H1 (cell line): ENCODE data around the gene PTX4. TPM values are rescaled to one million over a fixed set of nuclear protein-coding genes. Genes with fewer than 3 reads are reported as not detected.

Experiments
- CTCF ChIA-PET: fragments of 300-600 bp; sonication (Branson Sonifier 250); formaldehyde crosslinking; loops from one replicate; lab custom pipeline; 2021; ENCODE audit not compliant: partially characterized antibody; lab: Charles Lee
- POLR2A ChIA-PET: fragments of 300-600 bp; sonication (Branson Sonifier 250); formaldehyde crosslinking; loops from one replicate; lab custom pipeline; 2021; ENCODE audit warnings: inconsistent platforms; ENCODE audit not compliant: partially characterized antibody; lab: Charles Lee
- DNase-seq, 2 experiments: peaks; one replicate each; pipeline versions ENCODE4 v3.0.0 to v3.0.0-alpha.2; 2010 to 2022; ENCODE audit warnings: low spot score in 2 of 2, low read depth in 1 of 2, mixed read lengths in 1 of 2
- FAIRE-seq: peaks from 2 replicates; lab custom pipeline; 2011; peaks lifted over from hg19 to GRCh38; lab: Jason Lieb, UNC
- H2AFZ ChIP-seq: 2 replicates; pipeline ENCODE4 v1.8.1; 2012; ENCODE audit warnings: low read length, inconsistent platforms
- H2AK5ac ChIP-seq: 2 replicates; pipeline ENCODE4 v1.6.1; 2013; ENCODE audit warnings: low read depth, low read length
- H2BK120ac ChIP-seq: replicated peaks from 2 replicates; pipeline ENCODE3; 2013; ENCODE audit warnings: low read depth, low read length, inconsistent platforms
- H2BK12ac ChIP-seq: 2 replicates; pipeline ENCODE4 v1.6.1; 2013; ENCODE audit warnings: low read depth, low read length
- H2BK15ac ChIP-seq: 2 replicates; pipeline ENCODE4 v1.6.1; 2013; ENCODE audit warnings: low read length
- H2BK20ac ChIP-seq: 2 replicates; pipeline ENCODE4 v1.6.1; 2013; ENCODE audit warnings: low read length
- H2BK5ac ChIP-seq: 2 replicates; pipeline ENCODE4 v1.6.1; 2013; ENCODE audit warnings: low read depth, low read length
- H3K14ac ChIP-seq: 2 replicates; pipeline ENCODE4 v1.6.1; 2013; ENCODE audit warnings: inconsistent platforms; ENCODE audit not compliant: insufficient read length
- H3K18ac ChIP-seq: 2 replicates; pipeline ENCODE4 v1.6.1; 2013; ENCODE audit warnings: low read length; ENCODE audit errors: extremely low read depth
- H3K23ac ChIP-seq: 2 replicates; pipeline ENCODE4 v1.6.1; 2013; ENCODE audit warnings: inconsistent platforms; ENCODE audit not compliant: insufficient read length
- H3K23me2 ChIP-seq: 2 replicates; pipeline ENCODE4 v1.6.1; 2013; ENCODE audit warnings: low read depth, low read length
- H3K27ac ChIP-seq: 2 replicates; pipeline ENCODE4 v1.6.1; 2011; ENCODE audit warnings: low read depth, low read length, inconsistent platforms
- H3K27me3 ChIP-seq, 4 experiments: replicated peaks in 1 of 4; 1 replicate in 1 of 4; 2 replicates in 3 of 4; pipeline versions ENCODE4 v1.6.1 to v1.8.1; 2011 to 2013; ENCODE audit warnings: low read length in 3 of 4, mild to moderate bottlenecking in 3 of 4, inconsistent platforms in 2 of 4, mixed read lengths in 2 of 4, moderate library complexity in 1 of 4; ENCODE audit not compliant: control insufficient read depth in 3 of 4, insufficient read depth in 3 of 4; ENCODE audit errors: extremely low read depth in 1 of 4
- H3K36me3 ChIP-seq, 4 experiments: 2 replicates each; pipeline versions ENCODE4 v1.6.1 to v1.8.1; 2011 to 2013; ENCODE audit warnings: mild to moderate bottlenecking in 4 of 4, low read length in 3 of 4, moderate library complexity in 2 of 4, control low read depth in 1 of 4, inconsistent platforms in 1 of 4; ENCODE audit not compliant: insufficient read depth in 4 of 4, control insufficient read depth in 2 of 4
- H3K4ac ChIP-seq: replicated peaks from 2 replicates; pipeline ENCODE3; 2013; ENCODE audit warnings: low read length, low read depth, mixed read lengths, inconsistent platforms; ENCODE audit not compliant: insufficient read length
- H3K4me1 ChIP-seq, 4 experiments: replicated peaks in 1 of 4; 1 replicate in 1 of 4; 2 replicates in 3 of 4; pipeline versions ENCODE4 v1.6.1 to v1.8.1; 2011 to 2013; ENCODE audit warnings: low read length in 3 of 4, inconsistent platforms in 2 of 4, mixed read lengths in 1 of 4; ENCODE audit not compliant: insufficient read depth in 4 of 4, control insufficient read depth in 3 of 4
- H3K4me2 ChIP-seq, 2 experiments: 2 replicates each; pipeline versions ENCODE4 v1.6.1 to v1.8.1; 2011 to 2013; ENCODE audit warnings: low read depth in 2 of 2, low read length in 2 of 2, control low read depth in 1 of 2, inconsistent platforms in 1 of 2, mild to moderate bottlenecking in 1 of 2; ENCODE audit not compliant: insufficient read depth in 1 of 2
- H3K4me3 ChIP-seq, 4 experiments: fragments of 200-600, 300-600 bp in 1 of 4; sonication (generic), shearing (Covaris generic), sonication (Bioruptor Twin) in 1 of 4; 2 replicates each; pipeline versions ENCODE4 v1.5.1 to v1.8.1; 2011 to 2016; ENCODE audit warnings: low read length in 4 of 4, low read depth in 3 of 4, control low read depth in 2 of 4, inconsistent platforms in 2 of 4, mild to moderate bottlenecking in 2 of 4, mixed read lengths in 1 of 4, moderate library complexity in 1 of 4; ENCODE audit not compliant: insufficient read depth in 2 of 4; ENCODE audit errors: extremely low read depth in 1 of 4
- H3K56ac ChIP-seq: replicated peaks from 2 replicates; pipeline ENCODE3; 2013; ENCODE audit warnings: low read depth, mild to moderate bottlenecking, mixed read lengths, low read length, inconsistent platforms; ENCODE audit not compliant: insufficient read length
- H3K79me1 ChIP-seq: 2 replicates; pipeline ENCODE4 v1.6.1; 2013; ENCODE audit warnings: low read depth, low read length, control low read depth
- H3K79me2 ChIP-seq, 2 experiments: 2 replicates each; pipeline versions ENCODE4 v1.6.1 to v1.8.1; 2012 to 2013; ENCODE audit warnings: low read length in 2 of 2, mild to moderate bottlenecking in 2 of 2, inconsistent platforms in 1 of 2; ENCODE audit not compliant: insufficient read depth in 2 of 2, control insufficient read depth in 1 of 2
- H3K9ac ChIP-seq, 4 experiments: replicated peaks in 1 of 4; 1 replicate in 1 of 4; 2 replicates in 3 of 4; pipeline versions ENCODE4 v1.6.1 to v1.8.1; 2011 to 2013; ENCODE audit warnings: low read depth in 3 of 4, low read length in 3 of 4, control low read depth in 2 of 4, mild to moderate bottlenecking in 2 of 4, moderate library complexity in 2 of 4, inconsistent platforms in 1 of 4; ENCODE audit errors: extremely low read depth in 1 of 4
- H3K9me3 ChIP-seq, 2 experiments: 2 replicates each; pipeline versions ENCODE4 v1.6.1 to v1.8.1; 2012 to 2013; ENCODE audit warnings: mild to moderate bottlenecking in 2 of 2, moderate library complexity in 2 of 2, control low read depth in 1 of 2, inconsistent platforms in 1 of 2, low read depth in 1 of 2, low read length in 1 of 2, mixed read lengths in 1 of 2; ENCODE audit not compliant: insufficient read depth in 2 of 2
- H4K20me1 ChIP-seq, 2 experiments: replicated peaks in 1 of 2; 2 replicates each; pipeline versions ENCODE3 to v1.8.1; 2011 to 2013; ENCODE audit warnings: inconsistent platforms in 2 of 2, low read length in 2 of 2, mild to moderate bottlenecking in 1 of 2; ENCODE audit not compliant: insufficient read depth in 2 of 2, control insufficient read depth in 1 of 2
- H4K5ac ChIP-seq: 2 replicates; pipeline ENCODE4 v1.6.1; 2013; ENCODE audit warnings: low read length, low read depth, mixed read lengths, inconsistent platforms; ENCODE audit not compliant: insufficient read length
- H4K8ac ChIP-seq: 2 replicates; pipeline ENCODE4 v1.8.0; 2013; ENCODE audit warnings: mild to moderate bottlenecking, moderate library complexity, low read length, inconsistent platforms; ENCODE audit not compliant: insufficient read depth; ENCODE audit errors: extremely low read depth
- H4K91ac ChIP-seq: replicated peaks from 2 replicates; pipeline ENCODE3; 2013; ENCODE audit warnings: low read length, mixed read lengths, inconsistent platforms; ENCODE audit not compliant: insufficient read length
- CBX8 ChIP-seq: fragments of 300-800, 300-1000 bp; sonication (generic); IDR thresholded peaks from 2 replicates; pipeline ENCODE4 v1.7.1; 2016; ENCODE audit warnings: low read depth, low read length, borderline replicate concordance
- CHD1 ChIP-seq: IDR thresholded peaks from 2 replicates; pipeline ENCODE4 v1.6.1; 2012; ENCODE audit warnings: low read depth, low read length, improper control_type of control experiment
- CHD2 ChIP-seq: IDR thresholded peaks from 2 replicates; pipeline ENCODE4 v1.6.1; 2012; ENCODE audit warnings: low read length, improper control_type of control experiment
- CREB1 ChIP-seq: IDR thresholded peaks from 2 replicates; pipeline ENCODE4 v1.6.1; 2012; ENCODE audit warnings: inconsistent platforms
- CTBP2 ChIP-seq: IDR thresholded peaks from 2 replicates; pipeline ENCODE4 v1.7.0; 2011; ENCODE audit warnings: borderline replicate concordance, mild to moderate bottlenecking, moderate library complexity, mixed read lengths, low read length; ENCODE audit not compliant: insufficient read depth, insufficient read length
- EP300 ChIP-seq, 2 experiments: IDR thresholded peaks; 1 replicate in 1 of 2; 2 replicates in 1 of 2; pipeline ENCODE4 v1.6.1; 2011 to 2012; ENCODE audit warnings: low read depth in 2 of 2, low read length in 2 of 2, mild to moderate bottlenecking in 2 of 2, borderline replicate concordance in 1 of 2, inconsistent platforms in 1 of 2, moderate library complexity in 1 of 2
- EZH2 ChIP-seq: fragments of 200-600 bp; sonication (generic); IDR thresholded peaks from 2 replicates; pipeline ENCODE4 v1.7.1; 2012; ENCODE audit warnings: low read depth, mild to moderate bottlenecking, moderate library complexity, low read length, inconsistent platforms; ENCODE audit not compliant: severe bottlenecking
- GABPA ChIP-seq: IDR thresholded peaks from 2 replicates; pipeline ENCODE4 v1.6.1; 2011; ENCODE audit warnings: mild to moderate bottlenecking, low read length, moderate library complexity, borderline replicate concordance; ENCODE audit not compliant: insufficient read depth
- KDM4A ChIP-seq: IDR thresholded peaks from one replicate; pipeline ENCODE4 v1.7.1; 2012; ENCODE audit warnings: low read depth, mild to moderate bottlenecking, moderate library complexity, low read length, inconsistent platforms; ENCODE audit not compliant: severe bottlenecking
- KDM5A ChIP-seq: fragments of 200-600 bp; IDR thresholded peaks from 2 replicates; pipeline ENCODE4 v1.7.1; 2012; ENCODE audit warnings: mild to moderate bottlenecking, low read length, inconsistent platforms, mixed read lengths
- RFX5 ChIP-seq: IDR thresholded peaks from 2 replicates; pipeline ENCODE4 v1.6.1; 2011; ENCODE audit warnings: low read depth, low read length, improper control_type of control experiment, borderline replicate concordance
- RXRA ChIP-seq: IDR thresholded peaks from 2 replicates; pipeline ENCODE4 v1.6.1; 2011; ENCODE audit warnings: low read depth, mild to moderate bottlenecking, low read length, moderate library complexity; ENCODE audit not compliant: insufficient read depth
- SP1 ChIP-seq: IDR thresholded peaks from 2 replicates; pipeline ENCODE4 v1.6.1; 2011; ENCODE audit warnings: low read depth, low read length
- ZNF274 ChIP-seq: IDR thresholded peaks from 2 replicates; pipeline ENCODE4 v1.7.0; 2012; ENCODE audit warnings: low read length, borderline replicate concordance; ENCODE audit errors: extremely low read depth
- WGBS, 2 experiments: shearing (Covaris generic) in 1 of 2; methylation state at CpG; one replicate each; pipeline versions ENCODE4 v1.1.6 to v1.1.7; 2013 to 2015; ENCODE audit warnings: low lambda C conversion rate in 2 of 2, mixed read lengths in 2 of 2, inconsistent platforms in 1 of 2, low coverage in 1 of 2, missing lambda C conversion rate in 1 of 2; ENCODE audit not compliant: insufficient replicate concordance in 2 of 2, insufficient coverage in 1 of 2, insufficient read length in 1 of 2; ENCODE audit errors: extremely low coverage in 1 of 2, missing lambda C conversion rate in 1 of 2; 5-methylcytosine and 5-hydroxymethylcytosine counted together
- polyA plus RNA-seq, 7 experiments: library from polyadenylated mRNA; depleted of rRNA in 3 of 7; stranded (reverse) in 5 of 7; unstranded in 2 of 7; fragments of >200 nt in 5 of 7; fragments of 200-250 nt in 2 of 7; gene quantifications; 1 replicate in 5 of 7; 2 replicates in 1 of 7; 4 replicates in 1 of 7; pipeline versions ENCODE4 v1.2.1 to v1.2.3, GENCODE V29; 2011 to 2013; ENCODE audit warnings: missing spikeins in 2 of 7, mixed read lengths in 2 of 7
- total RNA-seq: library from RNA; stranded (reverse); fragmentation: NEBNext Ultra II Directional; extraction: Animal tissue kit (Norgen Biotek cat#: 25700); gene quantifications from 2 replicates; pipeline ENCODE4 v1.2.1, GENCODE V29; 2021

The PTX4 gene
- total and polyA plus RNA-seq, 2 of the 8 experiments (the other 6 are each of a cell fraction or from before 2014, with no cell fraction given): not detected

DNA sequence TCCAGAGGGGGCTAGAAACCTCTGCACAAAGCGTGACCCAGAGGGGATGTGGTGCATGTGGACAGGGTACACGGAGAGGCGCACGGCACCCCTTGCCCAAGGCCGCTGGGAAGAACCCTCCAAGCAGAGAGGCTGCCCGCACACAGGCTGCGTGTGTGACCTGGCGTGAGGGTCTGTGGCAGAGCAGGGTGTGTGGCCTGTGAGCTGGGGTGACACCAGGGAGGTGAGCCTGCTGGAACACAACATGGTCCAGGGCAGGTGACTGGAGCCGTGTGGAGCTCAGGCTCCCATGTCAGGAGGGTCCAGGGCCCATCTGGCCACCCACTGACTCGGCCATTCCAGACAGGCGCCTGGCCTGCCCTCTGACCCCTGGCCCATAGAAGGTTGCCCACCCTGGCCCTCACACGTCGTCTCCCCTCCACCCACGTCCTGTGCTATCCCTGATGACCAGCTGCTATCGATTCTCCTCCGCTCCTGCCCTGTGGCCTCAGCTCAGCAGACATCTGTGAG lies 29.9 kb upstream of the PTX4 start:
- H3K79me2 ChIP-seq: no peaks in the 10 kb centered on the region
- no peak overlapping the region for H4K5ac ChIP-seq
- H2BK20ac ChIP-seq: no peak overlapping the region
- FAIRE-seq (no peak), DNase-seq (no peak)
- no peak overlapping the region for H3K4me3 ChIP-seq
- H2AFZ ChIP-seq: no peak overlapping the region
- H2BK120ac ChIP-seq: no peak overlapping the region
- H3K4me2 ChIP-seq: no peak overlapping the region
- no peaks in the 10 kb centered on the region for H4K20me1 ChIP-seq
- no peak overlapping the region for H3K4ac ChIP-seq
- POLR2A ChIA-PET: interaction anchor here (0.7 to 2.2 kb wide), 5 partner anchors 8 to 24 kb away, joined by 3 to 7 read pairs (median 5); no protein-coding TSS in a partner anchor
- CTCF ChIA-PET: interaction anchor here (1.2 kb wide), 1 partner anchor 137 kb away, joined by 3 read pairs; no protein-coding TSS in a partner anchor
- no peak overlapping the region for H2BK5ac ChIP-seq
- H4K8ac ChIP-seq: no peak overlapping the region
- no peaks in the 10 kb centered on the region for H3K4me1 ChIP-seq
- 94% methylated on average over 15 of the region's 16 CpGs; no CpG with 5 or more reads in 1 of the 2 experiments for WGBS, 2 experiments
- no peak overlapping the region for H3K56ac ChIP-seq
- H3K36me3 ChIP-seq: peaks cover 0 to 3% (median 0%) of the 10 kb centered on the region in 4 experiments; a peak in 2 of 8 replicates
- peaks cover 0 to 2% of the 10 kb centered on the region in 2 experiments; a peak in 2 of 4 replicates for H3K9me3 ChIP-seq
- H2AK5ac ChIP-seq: no peak overlapping the region
- H3K18ac ChIP-seq: no peak overlapping the region
- H2BK15ac ChIP-seq: no peak overlapping the region
- no peak overlapping the region for H3K23ac ChIP-seq
- TF ChIP-seq GABPA: no peak
- TF ChIP-seq KDM4A: no peak
- no peak for TF ChIP-seq SP1
- TF ChIP-seq CHD2: no peak
- TF ChIP-seq KDM5A: no peak
- TF ChIP-seq EZH2: no peak
- TF ChIP-seq EP300 (IDR thresholded peaks at IDR 0.05; ENCODE audit: borderline replicate concordance in 1 of 2, low read depth in 2 of 2, low read length in 2 of 2): no peak
- TF ChIP-seq CHD1: no peak
- TF ChIP-seq RFX5: no peak
- no peak for TF ChIP-seq CTBP2
- no peak for TF ChIP-seq CREB1
- TF ChIP-seq ZNF274: no peak
- TF ChIP-seq RXRA: no peak
- no peak for TF ChIP-seq CBX8
- TF ChIP-seq, all 59 proteins: peak for 0
- Histone ChIP-seq H3K27ac (no peak overlapping the region), H3K14ac (no peak overlapping the region), H3K27me3 (no peaks in the 10 kb centered on the region), H4K91ac (no peak overlapping the region), H2BK12ac (no peak overlapping the region), H3K79me1 (no peaks in the 10 kb centered on the region; the same call in 1 of the 2 replicates), H3K23me2 (no peaks in the 10 kb centered on the region), H3K9ac (no peak overlapping the region)
